ENCODE data around the gene AP2A2. TPM values are rescaled to one million over a fixed set of nuclear protein-coding genes. Genes with fewer than 3 reads are reported as not detected.

Gene AP2A2
- polyA plus RNA-seq, 3 donors = 5.7 to 61.0 (median 8.2) TPM

GRCh38 chr11:911890-912219 is 13.8 kb upstream of the AP2A2 start:
- H3K4me1 ChIP-seq (ENCODE audit: control insufficient read depth in 1 of 2, insufficient read depth in 2 of 2, low read length in 2 of 2) = peaks cover 18 to 43% of the 10 kb centered on the region in 2 donors
- no peaks in the 10 kb centered on the region for H4K20me1 ChIP-seq (ENCODE audit: insufficient read depth, low read length)
- peak overlapping the region in 1 of 2 donors; percentile 78 for H3K27ac ChIP-seq (ENCODE audit: low read depth in 1 of 2, low read length in 2 of 2)
- H3K79me2 ChIP-seq (ENCODE audit: insufficient read depth, low read length) = peaks cover 16% of the 10 kb centered on the region
- intact Hi-C loops (cut with micrococcal nuclease) = no loop called here
- no peaks in the 10 kb centered on the region for H3K27me3 ChIP-seq (ENCODE audit: control insufficient read depth in 2 of 2, insufficient read depth in 2 of 2, low read length in 2 of 2)
- Mint-ChIP-seq H3K4me1 (peaks cover 39% of the 10 kb centered on the region), H3K27ac (peak overlapping the region in 6 of 7 donors; percentile 31 to 92 (median 83)), H3K27me3 (ENCODE audit: low read depth in 3 of 3) (peaks cover 0 to 4% (median 0%) of the 10 kb centered on the region in 3 donors), H3K4me3 (peak overlapping the region; percentile 80 to 92), H3K36me3 (peaks cover 0 to 2% of the 10 kb centered on the region in 2 donors), H3K9me3 (peaks cover 0 to 2% (median 0%) of the 10 kb centered on the region in 7 donors)
- no peaks in the 10 kb centered on the region for H3K9me3 ChIP-seq (replicated peaks in 1 of 2; ENCODE audit: control insufficient read depth in 1 of 2, insufficient read depth in 1 of 2, low read length in 2 of 2)
- no peak for TF ChIP-seq CTCF (IDR thresholded peaks at IDR 0.05)
- DNase-seq = no peak
- WGBS (ENCODE audit: insufficient coverage) = 98% methylated on average over 8 of the region's 11 CpGs
- H3K9ac ChIP-seq (ENCODE audit: insufficient read depth, low read length, poor library complexity, severe bottlenecking) = peak overlapping the region; percentile 85
- H2AFZ ChIP-seq (ENCODE audit: insufficient read depth, low read depth, low read length, poor library complexity, severe bottlenecking) = peak overlapping the region; percentile 86
- H3K4me2 ChIP-seq (replicated peaks; ENCODE audit: extremely low read depth, low read length, poor library complexity, severe bottlenecking) = peak overlapping the region; percentile 85
- no peaks in the 10 kb centered on the region for H3K36me3 ChIP-seq (replicated peaks in 1 of 2; ENCODE audit: control insufficient read depth in 1 of 2, insufficient read depth in 2 of 2, low read length in 2 of 2)
- H3K4me3 ChIP-seq (replicated peaks in 1 of 3; ENCODE audit: low read depth in 2 of 3, low read length in 3 of 3) = peak overlapping the region in 1 of 3 experiments; percentile 86

GRCh38 chr11:912266-912665 is 13.4 kb upstream of the AP2A2 start:
- peaks cover 0 to 2% (median 0%) of the 10 kb centered on the region in 7 donors for H3K9me3 Mint-ChIP-seq
- Histone ChIP-seq H2AFZ (ENCODE audit: insufficient read depth, low read depth, low read length, poor library complexity, severe bottlenecking) (no peak overlapping the region), H3K27me3 (ENCODE audit: control insufficient read depth in 2 of 2, insufficient read depth in 2 of 2, low read length in 2 of 2) (no peaks in the 10 kb centered on the region), H3K79me2 (ENCODE audit: insufficient read depth, low read length) (peaks cover 16% of the 10 kb centered on the region), H3K4me1 (ENCODE audit: control insufficient read depth in 1 of 2, insufficient read depth in 2 of 2, low read length in 2 of 2) (peaks cover 19 to 47% of the 10 kb centered on the region in 2 donors), H3K4me3 (replicated peaks in 1 of 3; ENCODE audit: low read depth in 2 of 3, low read length in 3 of 3) (no peak overlapping the region), H3K9me3 (replicated peaks in 1 of 2; ENCODE audit: control insufficient read depth in 1 of 2, insufficient read depth in 1 of 2, low read length in 2 of 2) (no peaks in the 10 kb centered on the region), H3K4me2 (replicated peaks; ENCODE audit: extremely low read depth, low read length, poor library complexity, severe bottlenecking) (no peak overlapping the region), H3K36me3 (replicated peaks in 1 of 2; ENCODE audit: control insufficient read depth in 1 of 2, insufficient read depth in 2 of 2, low read length in 2 of 2) (no peaks in the 10 kb centered on the region), H3K9ac (ENCODE audit: insufficient read depth, low read length, poor library complexity, severe bottlenecking) (no peak overlapping the region), H3K27ac (ENCODE audit: low read depth in 1 of 2, low read length in 2 of 2) (no peak overlapping the region), H4K20me1 (ENCODE audit: insufficient read depth, low read length) (no peaks in the 10 kb centered on the region)
- H3K27ac Mint-ChIP-seq = peak overlapping the region in 1 of 7 donors; percentile 36
- H3K36me3 Mint-ChIP-seq = no peaks in the 10 kb centered on the region
- peaks cover 40% of the 10 kb centered on the region for H3K4me1 Mint-ChIP-seq
- WGBS (ENCODE audit: insufficient coverage) = 94% methylated on average over 11 of the region's 14 CpGs
- DNase-seq = no peak
- H3K27me3 Mint-ChIP-seq (ENCODE audit: low read depth in 3 of 3) = peaks cover 0 to 4% (median 0%) of the 10 kb centered on the region in 3 donors
- no peak for TF ChIP-seq CTCF (IDR thresholded peaks at IDR 0.05)
- intact Hi-C loops (cut with micrococcal nuclease) = no loop called here
- H3K4me3 Mint-ChIP-seq = no peak overlapping the region

Data from CD14-positive monocyte (primary cell).